Measurements from ENCODE around the gene EMP2.

DNA sequence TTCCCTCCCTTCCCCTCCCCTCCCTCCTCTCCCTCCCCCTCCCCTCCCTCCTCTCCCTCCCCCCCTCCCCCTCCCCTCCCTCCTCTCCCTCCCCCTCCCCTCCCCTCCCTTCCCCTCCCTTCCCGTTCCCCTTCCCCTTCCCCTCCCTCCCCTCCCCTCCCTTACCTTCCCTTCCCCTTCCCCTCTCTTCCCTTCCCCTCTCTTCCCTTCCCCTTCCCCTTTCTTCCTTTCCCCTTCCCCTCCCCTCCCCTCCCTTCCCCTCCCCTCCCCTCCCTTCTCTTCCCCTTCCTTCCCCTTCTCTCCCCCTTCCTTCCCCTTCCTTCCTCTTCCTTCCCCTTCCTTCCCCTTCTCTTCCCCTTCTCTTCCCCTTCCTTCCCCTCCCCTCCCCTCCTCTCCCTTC is 61.1 kb downstream of the EMP2 start:
- no peak for TF ChIP-seq POLR2AphosphoS5 (IDR thresholded peaks at IDR 0.05)
- TF ChIP-seq, protein P1, sequence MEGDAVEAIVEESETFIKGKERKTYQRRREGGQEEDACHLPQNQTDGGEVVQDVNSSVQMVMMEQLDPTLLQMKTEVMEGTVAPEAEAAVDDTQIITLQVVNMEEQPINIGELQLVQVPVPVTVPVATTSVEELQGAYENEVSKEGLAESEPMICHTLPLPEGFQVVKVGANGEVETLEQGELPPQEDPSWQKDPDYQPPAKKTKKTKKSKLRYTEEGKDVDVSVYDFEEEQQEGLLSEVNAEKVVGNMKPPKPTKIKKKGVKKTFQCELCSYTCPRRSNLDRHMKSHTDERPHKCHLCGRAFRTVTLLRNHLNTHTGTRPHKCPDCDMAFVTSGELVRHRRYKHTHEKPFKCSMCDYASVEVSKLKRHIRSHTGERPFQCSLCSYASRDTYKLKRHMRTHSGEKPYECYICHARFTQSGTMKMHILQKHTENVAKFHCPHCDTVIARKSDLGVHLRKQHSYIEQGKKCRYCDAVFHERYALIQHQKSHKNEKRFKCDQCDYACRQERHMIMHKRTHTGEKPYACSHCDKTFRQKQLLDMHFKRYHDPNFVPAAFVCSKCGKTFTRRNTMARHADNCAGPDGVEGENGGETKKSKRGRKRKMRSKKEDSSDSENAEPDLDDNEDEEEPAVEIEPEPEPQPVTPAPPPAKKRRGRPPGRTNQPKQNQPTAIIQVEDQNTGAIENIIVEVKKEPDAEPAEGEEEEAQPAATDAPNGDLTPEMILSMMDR (IDR thresholded peaks at IDR 0.05), result no peak
